Stimulated activated CD8-positive, alpha-beta memory T cell treated with anti-CD3 and anti-CD28 coated beads, Interleukin-15, amount 100 ng/mL, for 4 hours (primary cell): ENCODE data around the gene PALMD.

Source experiments
- DNase-seq, 2 donors: peaks; one replicate each; pipeline ENCODE4 v3.0.0-alpha.2; 2020; ENCODE audit warnings: low read depth in 2 of 2

PALMD gene

DNA sequence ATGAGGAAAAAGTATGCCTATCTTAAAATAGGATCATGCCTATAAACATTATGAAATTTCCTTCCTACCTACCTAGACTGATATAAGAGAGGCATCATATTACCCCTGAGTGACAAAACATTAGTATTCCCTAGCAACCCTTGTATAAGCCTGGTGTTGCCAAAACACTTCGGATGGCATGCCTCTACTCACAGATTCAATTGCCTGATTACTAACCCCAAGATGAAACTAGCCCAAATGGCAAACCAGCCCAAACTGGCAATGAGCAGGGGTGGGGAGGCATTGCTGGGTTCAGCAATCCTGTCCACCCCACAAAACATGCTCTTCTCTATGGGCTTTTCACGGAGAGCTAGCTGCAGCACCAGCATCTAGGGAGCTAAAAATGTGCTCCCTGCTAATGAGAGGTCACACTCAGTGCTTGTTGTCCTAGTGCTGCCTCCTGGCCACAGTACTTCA, 13.9 kb downstream of the PALMD start:
- no peak for DNase-seq

GRCh38 chr1:99660496-99660895, 14.6 kb downstream of the PALMD start:
- no peak for DNase-seq

GRCh38 chr1:99661780-99662179, 15.9 kb downstream of the PALMD start:
- DNase-seq: no peak

DNA sequence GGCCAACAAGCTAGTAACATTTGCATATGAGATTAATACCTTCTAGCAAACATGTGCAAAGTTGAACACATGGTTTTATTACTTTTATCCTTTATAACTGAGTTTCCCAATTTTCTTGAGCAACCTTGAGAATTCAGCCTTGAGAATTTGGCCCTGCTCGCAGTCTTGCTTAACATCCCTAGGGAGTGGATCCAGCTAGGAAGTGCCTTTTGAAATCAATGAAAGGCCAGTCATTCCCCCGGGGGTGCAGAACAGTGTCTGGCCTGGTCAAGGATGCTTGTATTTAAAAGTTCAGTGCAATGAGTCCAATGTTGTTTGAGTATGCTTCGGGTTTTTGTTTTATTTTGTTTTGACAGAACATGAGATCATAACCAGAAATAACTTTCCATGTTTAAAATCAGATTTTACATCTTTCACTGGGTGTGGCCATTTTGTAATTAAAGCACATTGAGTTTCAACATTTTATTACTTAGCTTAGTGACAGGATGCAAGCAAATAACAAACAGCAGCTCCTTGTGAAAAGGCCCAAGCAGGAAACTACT, 16.7 kb downstream of the PALMD start:
- no peak for DNase-seq

- no peak for DNase-seq
Observed at GRCh38 chr1:99663501-99663900, 17.6 kb downstream of the PALMD start.

DNA sequence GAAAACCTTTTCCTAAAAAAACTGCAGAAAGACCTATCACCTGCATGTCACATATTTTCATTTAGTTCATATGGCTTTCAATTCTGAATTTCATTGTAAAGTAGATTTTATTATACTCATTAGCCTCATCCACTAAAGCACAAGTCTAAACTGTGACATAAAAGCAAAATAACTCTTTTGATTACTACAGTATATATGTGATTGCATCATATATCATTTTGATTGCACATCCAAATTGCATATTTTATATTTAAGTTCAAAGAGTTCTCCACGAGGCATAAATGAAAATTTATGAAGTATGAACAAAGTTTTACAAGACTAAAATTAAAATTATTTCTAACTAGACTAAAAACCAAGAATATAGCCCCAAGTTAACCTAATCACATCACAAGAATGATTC, 19.3 kb downstream of the PALMD start:
- no peak for DNase-seq

- DNase-seq: no peak
Observed at GRCh38 chr1:99669376-99669775, 23.5 kb downstream of the PALMD start.

- no peak for DNase-seq
Observed at GRCh38 chr1:99669821-99670220, 23.9 kb downstream of the PALMD start.

DNA sequence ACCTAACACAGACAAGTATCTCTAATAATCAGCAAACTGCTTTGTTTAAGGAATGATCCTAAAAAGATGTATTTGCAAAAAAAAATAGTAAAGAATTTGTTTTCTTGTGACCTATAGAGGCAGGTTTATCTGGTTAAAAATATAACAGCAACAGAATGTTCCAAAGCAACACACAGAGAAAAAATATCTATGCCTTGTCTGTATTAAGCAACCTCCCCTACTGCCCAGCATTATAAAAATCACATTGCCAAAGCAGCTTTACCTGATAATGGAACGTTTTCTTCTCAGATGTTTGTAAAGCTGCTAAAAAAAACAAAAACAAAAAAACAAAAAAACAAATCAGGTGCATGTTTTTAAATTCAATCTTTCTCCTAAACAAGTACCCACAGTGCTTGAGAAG, 24.7 kb downstream of the PALMD start:
- no peak for DNase-seq

- DNase-seq: no peak
Observed at GRCh38 chr1:99672038-99672437, 26.1 kb downstream of the PALMD start.

DNA sequence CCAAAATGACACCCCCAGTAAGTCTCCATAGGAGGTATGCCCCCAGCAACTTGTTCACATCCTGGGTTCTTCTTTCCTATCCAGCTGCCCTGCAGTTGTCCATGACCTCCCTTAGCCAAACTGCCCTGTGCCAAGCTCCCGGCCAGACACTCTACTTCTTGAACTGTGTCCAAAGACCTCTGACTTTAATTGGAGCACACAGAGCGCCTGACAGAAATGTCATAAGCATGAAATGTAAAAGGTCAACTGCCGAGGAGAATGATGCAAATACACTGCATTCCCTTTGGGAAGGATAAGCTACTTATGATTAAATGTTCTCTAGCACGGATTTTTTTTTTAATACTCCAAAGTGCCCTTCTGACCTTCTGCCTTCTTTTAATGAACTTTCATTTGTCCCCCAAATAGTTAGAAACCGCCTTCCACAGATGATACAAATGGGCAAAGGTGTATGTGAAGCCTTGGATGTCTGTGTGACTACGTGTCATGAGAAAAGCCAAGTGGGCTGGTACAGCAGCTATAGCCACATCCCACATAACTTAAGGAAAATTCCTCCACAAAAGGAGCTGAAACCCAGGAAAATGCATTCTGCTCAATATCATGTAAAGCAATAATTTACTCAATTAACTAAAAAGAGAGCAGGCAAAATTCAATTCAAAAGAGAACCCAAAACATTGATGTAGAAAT, 26.8 kb downstream of the PALMD start:
- no peak for DNase-seq

GRCh38 chr1:99673315-99673714, 27.4 kb downstream of the PALMD start:
- DNase-seq: no peak

- no peak for DNase-seq
Observed at GRCh38 chr1:99674115-99675064, 28.5 kb downstream of the PALMD start.

DNA sequence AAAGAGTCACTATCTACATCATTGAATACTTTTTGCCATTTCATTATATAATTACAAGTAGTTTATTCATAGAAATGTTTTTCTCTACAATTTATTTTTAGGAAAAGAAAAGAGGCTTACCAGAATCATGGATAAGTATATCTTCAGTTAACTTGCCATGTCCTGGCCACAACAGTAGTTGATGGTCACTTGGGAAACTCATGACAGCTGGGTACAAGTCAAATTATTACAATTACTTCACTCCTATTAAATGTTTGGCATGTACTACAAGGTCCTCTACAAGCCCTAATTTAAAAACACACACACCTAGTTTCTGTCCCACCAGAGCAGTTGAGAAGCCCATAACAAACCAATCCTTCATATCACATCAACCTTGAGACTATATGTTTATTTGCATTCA, 29.4 kb downstream of the PALMD start:
- DNase-seq: no peak

- no peak for DNase-seq
Observed at GRCh38 chr1:99675994-99676393, 30.1 kb downstream of the PALMD start.

- DNase-seq: no peak
Observed at GRCh38 chr1:99676876-99677275, 31.0 kb downstream of the PALMD start.

DNA sequence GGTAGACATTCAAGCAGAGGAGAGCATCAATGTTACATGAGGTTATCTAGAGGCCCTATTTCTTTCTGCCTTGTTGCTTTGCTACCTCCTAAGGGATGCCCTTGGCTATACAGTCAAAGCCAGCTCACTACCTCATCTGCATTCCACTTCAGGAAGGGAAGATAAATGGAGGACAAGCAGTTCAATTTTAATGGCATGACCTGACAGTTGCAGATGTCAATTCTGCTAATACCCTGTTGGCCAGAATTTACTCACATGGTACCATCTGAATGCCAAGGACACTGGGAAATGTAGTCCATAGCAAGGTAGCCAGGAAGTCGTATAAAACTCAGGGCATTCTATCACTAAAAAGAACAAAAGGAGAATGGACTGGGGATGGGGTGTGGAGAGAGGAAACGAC, 31.5 kb downstream of the PALMD start:
- DNase-seq: no peak

GRCh38 chr1:99680270-99680669, 34.4 kb downstream of the PALMD start:
- no peak for DNase-seq

DNA sequence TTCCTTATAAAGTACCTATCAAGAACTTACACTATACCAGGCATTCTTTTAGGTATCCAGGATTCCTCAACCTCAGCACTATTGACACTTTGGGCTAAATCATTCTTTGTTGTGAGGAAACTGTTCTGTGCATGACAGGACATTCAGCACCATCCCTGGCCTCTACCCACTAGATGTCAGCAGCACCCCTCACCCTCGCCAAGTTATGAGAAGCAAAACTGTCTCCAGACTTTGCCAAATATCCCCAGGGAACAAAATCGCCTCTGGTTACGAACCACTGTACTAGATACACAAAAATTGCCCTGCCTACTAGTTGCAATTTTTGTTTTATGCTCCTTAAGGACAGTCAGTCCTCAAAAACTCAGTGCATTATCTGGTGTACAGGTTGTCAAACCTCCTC, 35.7 kb downstream of the PALMD start:
- no peak for DNase-seq

GRCh38 chr1:99682291-99682751, 36.4 kb downstream of the PALMD start:
- no peak for DNase-seq

DNA sequence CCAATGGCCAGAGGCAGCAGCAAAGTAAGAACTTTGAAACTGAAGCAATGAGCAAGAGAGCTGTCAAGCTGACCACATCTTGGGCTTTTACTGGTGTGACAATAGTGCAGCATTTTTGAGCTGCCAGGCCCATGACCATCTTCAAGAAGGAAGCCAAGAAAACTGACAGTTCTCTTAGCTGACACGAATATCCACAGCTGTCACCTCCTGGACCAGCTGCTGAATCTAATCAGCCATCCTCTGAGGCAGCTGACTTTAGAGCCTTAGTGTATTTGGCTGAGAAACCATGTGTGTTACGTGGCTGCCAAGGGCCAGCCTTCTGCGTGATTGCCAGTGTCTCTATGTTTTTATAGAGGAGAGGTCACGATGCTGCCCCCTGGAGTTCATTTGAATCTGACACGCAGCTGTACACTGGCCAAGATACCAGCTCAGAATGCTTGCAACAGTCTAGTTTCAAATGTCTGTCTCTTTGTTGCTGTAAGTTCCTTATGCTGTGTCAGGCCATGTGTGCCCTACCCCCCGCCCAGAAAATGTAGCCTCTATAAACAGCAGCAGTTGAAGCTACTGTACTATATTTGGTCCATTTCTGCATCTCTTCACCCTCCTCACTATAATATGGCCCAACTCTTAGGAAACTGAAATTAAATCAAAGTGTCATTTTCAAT, 39.7 kb downstream of the PALMD start:
- DNase-seq: peak in 1 of 2 donors; percentile 2

GRCh38 chr1:99691175-99691574, 45.3 kb downstream of the PALMD start:
- no peak for DNase-seq
